Suprapubic skin (tissue), 4 donors: Measurements from ENCODE around the gene LYPD1. TPM values are rescaled to one million over a fixed set of nuclear protein-coding genes. Genes with fewer than 3 reads are reported as not detected.

ENCODE experiments used
- DNase-seq, 2 donors: peaks; one replicate each; pipeline ENCODE4 v3.0.0-alpha.2; 2019; ENCODE audit warnings: low spot score in 2 of 2
- H3K27ac ChIP-seq: fragments of 200-600 bp; sonication (generic); one replicate; pipeline ENCODE4 v1.5.1; 2019
- H3K27me3 ChIP-seq: fragments of 200-600 bp; sonication (generic); one replicate; pipeline ENCODE4 v1.5.1; 2019
- H3K36me3 ChIP-seq: fragments of 200-600 bp; sonication (generic); one replicate; pipeline ENCODE4 v1.5.1; 2019
- H3K4me1 ChIP-seq: fragments of 200-600 bp; sonication (generic); one replicate; pipeline ENCODE4 v1.5.1; 2019
- H3K4me3 ChIP-seq: fragments of 200-600 bp; sonication (generic); one replicate; pipeline ENCODE4 v1.5.1; 2019; ENCODE audit warnings: mild to moderate bottlenecking
- H3K9me3 ChIP-seq: fragments of 200-600 bp; sonication (generic); one replicate; pipeline ENCODE4 v1.5.1; 2019
- EP300 ChIP-seq: sonication (generic); formaldehyde crosslinking; IDR thresholded peaks from one replicate; pipeline ENCODE4 v1.6.1; 2017; ENCODE audit warnings: antibody characterized with exemption
- POLR2A ChIP-seq, 2 donors: fragments of 450-650 bp; IDR thresholded peaks; one replicate each; pipeline ENCODE4 v1.6.1; 2017; ENCODE audit warnings: antibody characterized with exemption in 2 of 2, mild to moderate bottlenecking in 2 of 2, moderate library complexity in 2 of 2
- POLR2AphosphoS5 ChIP-seq, 3 donors: sonication (generic); formaldehyde crosslinking; IDR thresholded peaks; one replicate each; pipeline ENCODE4 v1.6.1; 2017; ENCODE audit warnings: antibody characterized with exemption in 3 of 3
- WGBS: methylation state at CpG from one replicate; pipeline ENCODE4 v1.1.5; 2018; 5-methylcytosine and 5-hydroxymethylcytosine counted together
- total RNA-seq, 4 donors: library from RNA; depleted of rRNA; stranded (reverse); fragments of >200 nt; gene quantifications; one replicate each; pipeline ENCODE4 v1.1.0, GENCODE V29; 2016
- TF ChIP-seq, protein P1 (sequence below), 2 donors: fragments of 200-600 bp in 1 of 2; fragments of 450-650 bp in 1 of 2; sonication (generic) in 1 of 2; IDR thresholded peaks; one replicate each; pipeline ENCODE4 v1.5.1; 2016 to 2019; ENCODE audit warnings: antibody characterized with exemption in 2 of 2, mild to moderate bottlenecking in 1 of 2, moderate library complexity in 1 of 2

The LYPD1 gene
- total RNA-seq, 4 donors from 2014 or later, result 0.34 TPM; not detected in 3

DNA sequence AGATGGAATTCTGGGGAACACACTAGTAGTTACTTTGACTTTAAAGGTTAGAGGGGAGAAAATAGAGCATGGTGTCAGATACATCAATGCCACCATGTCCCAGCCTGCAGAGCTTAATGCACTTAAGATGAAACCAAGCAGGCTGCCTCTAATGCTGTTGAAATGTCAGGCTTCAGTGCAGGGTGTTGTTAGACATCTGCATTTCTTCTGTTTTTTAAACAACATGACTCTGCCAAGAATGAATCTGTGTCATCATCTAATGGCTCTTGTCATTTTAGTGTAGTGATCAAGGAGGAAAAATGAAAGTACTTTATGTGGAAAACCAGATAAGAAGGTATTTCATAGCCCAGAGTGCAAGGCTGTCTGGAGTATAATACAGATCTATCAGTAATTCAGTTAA, 29.9 kb downstream of the LYPD1 start:
- TF ChIP-seq POLR2AphosphoS5 (IDR thresholded peaks at IDR 0.05) (no peak), EP300 (no peak), POLR2A (IDR thresholded peaks at IDR 0.05) (no peak)
- TF ChIP-seq, protein P1, sequence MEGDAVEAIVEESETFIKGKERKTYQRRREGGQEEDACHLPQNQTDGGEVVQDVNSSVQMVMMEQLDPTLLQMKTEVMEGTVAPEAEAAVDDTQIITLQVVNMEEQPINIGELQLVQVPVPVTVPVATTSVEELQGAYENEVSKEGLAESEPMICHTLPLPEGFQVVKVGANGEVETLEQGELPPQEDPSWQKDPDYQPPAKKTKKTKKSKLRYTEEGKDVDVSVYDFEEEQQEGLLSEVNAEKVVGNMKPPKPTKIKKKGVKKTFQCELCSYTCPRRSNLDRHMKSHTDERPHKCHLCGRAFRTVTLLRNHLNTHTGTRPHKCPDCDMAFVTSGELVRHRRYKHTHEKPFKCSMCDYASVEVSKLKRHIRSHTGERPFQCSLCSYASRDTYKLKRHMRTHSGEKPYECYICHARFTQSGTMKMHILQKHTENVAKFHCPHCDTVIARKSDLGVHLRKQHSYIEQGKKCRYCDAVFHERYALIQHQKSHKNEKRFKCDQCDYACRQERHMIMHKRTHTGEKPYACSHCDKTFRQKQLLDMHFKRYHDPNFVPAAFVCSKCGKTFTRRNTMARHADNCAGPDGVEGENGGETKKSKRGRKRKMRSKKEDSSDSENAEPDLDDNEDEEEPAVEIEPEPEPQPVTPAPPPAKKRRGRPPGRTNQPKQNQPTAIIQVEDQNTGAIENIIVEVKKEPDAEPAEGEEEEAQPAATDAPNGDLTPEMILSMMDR (IDR thresholded peaks at IDR 0.05), result no peak
- no peak for DNase-seq
- Histone ChIP-seq H3K9me3 (no peaks in the 10 kb centered on the region), H3K27ac (no peak overlapping the region), H3K4me3 (no peak overlapping the region), H3K36me3 (no peaks in the 10 kb centered on the region), H3K27me3 (no peaks in the 10 kb centered on the region), H3K4me1 (no peaks in the 10 kb centered on the region)

DNA sequence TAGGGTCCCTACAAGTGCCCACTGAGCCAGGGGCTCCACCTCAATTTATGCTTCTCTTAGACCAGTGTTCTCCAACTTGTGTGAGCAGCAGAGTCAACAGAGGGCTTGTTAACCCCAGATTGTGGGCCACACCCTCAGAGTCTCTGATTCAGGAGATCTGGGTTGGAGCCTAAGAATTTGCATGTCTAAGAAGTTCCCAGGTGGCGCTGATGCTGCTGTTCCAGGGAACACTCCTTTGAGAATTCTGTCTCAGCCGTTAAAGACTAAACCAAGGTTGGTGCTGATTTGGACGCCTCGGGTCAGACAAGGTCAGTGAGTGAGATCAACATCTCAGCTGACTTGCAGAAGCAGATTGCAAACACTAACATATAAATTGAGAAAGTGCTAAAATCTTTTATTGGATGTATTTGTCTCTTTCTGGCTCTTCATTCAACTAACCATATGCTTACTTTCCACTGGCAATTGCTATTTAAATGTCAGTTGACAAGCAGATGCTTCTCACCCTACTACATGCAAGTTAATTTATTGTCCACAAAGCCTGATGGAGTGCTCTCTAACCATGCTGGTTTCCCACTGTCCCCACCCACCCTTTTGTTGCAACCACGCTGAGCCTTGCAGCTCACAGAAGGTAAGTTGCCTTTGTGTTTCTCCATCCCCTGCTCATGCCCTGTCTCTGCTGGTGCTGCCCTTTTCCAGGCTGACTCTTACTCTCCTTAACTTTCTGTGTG, 31.5 kb downstream of the LYPD1 start:
- H3K4me3 ChIP-seq, result no peak overlapping the region
- no peak for DNase-seq
- no peaks in the 10 kb centered on the region for H3K9me3 ChIP-seq
- H3K27me3 ChIP-seq, result no peaks in the 10 kb centered on the region
- TF ChIP-seq POLR2AphosphoS5 (IDR thresholded peaks at IDR 0.05) (no peak), EP300 (no peak), POLR2A (IDR thresholded peaks at IDR 0.05) (no peak)
- TF ChIP-seq, protein P1 (IDR thresholded peaks at IDR 0.05), result no peak
- no peak overlapping the region for H3K27ac ChIP-seq
- H3K4me1 ChIP-seq, result no peaks in the 10 kb centered on the region
- 61% methylated on average over 5 of the region's 5 CpGs for WGBS
- no peaks in the 10 kb centered on the region for H3K36me3 ChIP-seq

DNA sequence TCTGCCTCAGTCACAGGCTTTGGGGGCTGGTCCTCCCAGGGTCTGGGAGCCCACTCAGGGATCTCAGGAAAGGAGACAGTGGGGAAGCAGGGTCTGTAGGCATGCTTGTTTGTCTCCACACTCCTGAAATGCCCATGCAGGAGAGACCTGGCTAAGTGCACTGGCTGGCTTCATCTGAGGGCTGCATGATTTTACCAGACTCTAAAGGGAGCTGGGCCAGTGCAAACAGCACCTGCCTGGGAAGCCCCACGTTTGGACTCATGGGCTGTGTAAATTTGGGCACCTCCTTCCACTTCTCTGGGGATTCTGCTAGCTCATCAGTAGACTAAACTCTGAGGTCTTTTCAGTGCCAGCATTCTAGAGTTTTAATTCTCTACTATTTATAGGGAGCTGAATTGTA, 33.7 kb downstream of the LYPD1 start:
- no peak for TF ChIP-seq POLR2A (IDR thresholded peaks at IDR 0.05)
- TF ChIP-seq, protein P1 (IDR thresholded peaks at IDR 0.05), result no peak
- no peak for TF ChIP-seq POLR2AphosphoS5 (IDR thresholded peaks at IDR 0.05)
- no peak for TF ChIP-seq EP300

DNA sequence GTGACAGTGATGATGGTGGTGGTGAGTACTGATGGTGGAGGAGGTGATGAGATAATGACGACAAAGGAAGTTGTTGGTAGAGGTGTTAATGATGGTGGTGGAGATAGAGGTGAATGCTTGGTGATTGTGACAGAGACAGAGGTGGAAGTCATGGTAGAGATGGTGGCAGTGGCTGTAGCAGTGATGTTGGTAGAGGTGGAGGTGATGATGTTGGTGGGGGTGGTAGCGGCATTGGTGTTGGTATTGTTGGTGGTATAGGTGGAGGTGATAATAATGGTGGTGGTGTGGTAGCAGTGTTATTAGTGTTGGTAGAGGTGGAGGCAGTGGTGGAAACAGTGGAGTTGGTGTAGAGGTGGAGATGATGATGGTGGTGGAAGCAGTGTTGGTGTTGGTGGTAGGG, 36.4 kb downstream of the LYPD1 start:
- Histone ChIP-seq H3K9me3 (no peaks in the 10 kb centered on the region), H3K36me3 (no peaks in the 10 kb centered on the region), H3K27me3 (no peaks in the 10 kb centered on the region), H3K4me3 (no peak overlapping the region), H3K4me1 (peaks cover 13% of the 10 kb centered on the region), H3K27ac (no peak overlapping the region)
- 88% methylated on average over 2 of the region's 2 CpGs for WGBS
- DNase-seq, result no peak
- TF ChIP-seq POLR2A (IDR thresholded peaks at IDR 0.05), result no peak
- TF ChIP-seq, protein P1 (IDR thresholded peaks at IDR 0.05), result no peak
- TF ChIP-seq POLR2AphosphoS5 (IDR thresholded peaks at IDR 0.05), result no peak
- no peak for TF ChIP-seq EP300

More for the DNA sequence above, 33.7 kb downstream of the LYPD1 start:
- H3K27ac ChIP-seq, result no peak overlapping the region
- WGBS, result 17% methylated on average over 1 of the region's 1 CpG
- H3K36me3 ChIP-seq, result no peaks in the 10 kb centered on the region
- H3K4me3 ChIP-seq, result no peak overlapping the region
- no peaks in the 10 kb centered on the region for H3K9me3 ChIP-seq
- no peaks in the 10 kb centered on the region for H3K27me3 ChIP-seq
- peaks cover 11% of the 10 kb centered on the region for H3K4me1 ChIP-seq
- DNase-seq, result no peak

DNA sequence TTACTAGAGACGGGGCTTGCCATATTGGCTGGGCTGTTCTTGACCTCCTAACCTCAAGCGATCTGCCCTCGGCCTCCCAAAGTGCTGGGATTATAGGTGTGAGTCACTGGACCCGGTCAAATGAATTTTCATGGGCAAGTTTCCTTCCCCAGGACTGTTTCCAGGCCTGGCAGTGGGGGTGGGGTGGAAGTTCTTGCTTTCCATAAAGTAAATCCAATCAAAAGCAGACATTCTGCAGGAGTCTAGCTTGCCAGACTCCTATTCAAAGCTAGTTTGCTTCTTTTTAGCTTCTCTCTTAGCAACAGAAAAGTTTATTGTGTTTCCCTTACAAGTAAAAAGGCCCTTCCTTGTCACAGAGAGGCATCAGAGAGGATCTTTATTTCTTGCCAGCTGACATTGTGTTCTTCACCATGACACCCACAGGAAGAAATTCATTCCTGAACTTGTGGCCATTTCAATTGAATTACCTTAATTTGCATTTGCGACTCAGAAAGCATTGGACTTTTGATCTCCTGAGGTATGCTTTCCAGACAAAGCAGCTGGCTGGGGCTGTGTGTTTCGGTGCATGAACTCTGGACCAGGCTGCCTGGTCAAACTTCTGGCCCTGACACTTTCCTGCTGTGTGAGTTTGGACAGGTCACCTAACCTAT, 37.9 kb downstream of the LYPD1 start:
- Histone ChIP-seq H3K27ac (no peak overlapping the region), H3K36me3 (no peaks in the 10 kb centered on the region), H3K4me3 (no peak overlapping the region), H3K4me1 (peaks cover 13% of the 10 kb centered on the region), H3K9me3 (no peaks in the 10 kb centered on the region), H3K27me3 (no peaks in the 10 kb centered on the region)
- 42% methylated on average over 6 of the region's 6 CpGs for WGBS
- TF ChIP-seq POLR2A (IDR thresholded peaks at IDR 0.05), result no peak
- TF ChIP-seq, protein P1 (IDR thresholded peaks at IDR 0.05), result no peak
- DNase-seq, result no peak
